ENCODE data around the gene CD300LG.

The CD300LG gene

GRCh38 chr17:43881758-43882505 lies 35.0 kb downstream of the CD300LG start:
- H2AFZ ChIP-seq (ENCODE audit: low read depth, low read length), result no peak overlapping the region
- 96% methylated on average over 27 of the region's 27 CpGs for WGBS

GRCh38 chr17:43882761-43883415 lies 35.9 kb downstream of the CD300LG start:
- Histone ChIP-seq H2BK5ac (ENCODE audit: low read depth, low read length, poor library complexity, severe bottlenecking) (no peak overlapping the region), H2AK5ac (ENCODE audit: low read length, severe bottlenecking) (no peak overlapping the region), H3K79me1 (replicated peaks; ENCODE audit: low read length, poor library complexity, severe bottlenecking) (no peaks in the 10 kb centered on the region), H3K4ac (ENCODE audit: low read depth in 1 of 2, low read length in 2 of 2) (no peak overlapping the region), H3K36me3 (ENCODE audit: control insufficient read depth in 1 of 2, insufficient read depth in 2 of 2, low read depth in 1 of 2, low read length in 2 of 2) (no peaks in the 10 kb centered on the region), H3K9me3 (ENCODE audit: control insufficient read depth, low read length) (no peaks in the 10 kb centered on the region), H3K14ac (ENCODE audit: low read length in 2 of 2) (no peak overlapping the region), H2BK15ac (ENCODE audit: low read depth, poor library complexity, severe bottlenecking) (no peak overlapping the region), H3K27ac (ENCODE audit: low read length, poor library complexity, severe bottlenecking) (no peak overlapping the region), H3K4me2 (ENCODE audit: low read length, poor library complexity, severe bottlenecking) (no peak overlapping the region), H2AFZ (ENCODE audit: low read depth, low read length) (no peak overlapping the region), H2BK120ac (ENCODE audit: low read depth, low read length) (no peak overlapping the region), H3K4me1 (ENCODE audit: control insufficient read depth, insufficient read depth, low read depth, low read length) (peaks cover 8% of the 10 kb centered on the region), H3K23ac (ENCODE audit: low read length in 2 of 2) (no peak overlapping the region), H3K4me3 (ENCODE audit: insufficient read depth in 1 of 2, low read depth in 1 of 2, low read length in 2 of 2) (no peak overlapping the region), H4K8ac (ENCODE audit: low read length) (no peak overlapping the region), H3K27me3 (ENCODE audit: control insufficient read depth in 1 of 2, insufficient read depth in 1 of 2, low read length in 2 of 2) (peaks cover 0 to 9% of the 10 kb centered on the region in 2 experiments), H3K9ac (ENCODE audit: low read length) (no peak overlapping the region), H2BK12ac (ENCODE audit: low read length in 2 of 2) (no peak overlapping the region), H3K18ac (ENCODE audit: low read depth in 1 of 2, low read length in 2 of 2) (no peak overlapping the region), H4K91ac (ENCODE audit: low read length) (no peak overlapping the region)
- DNase-seq, result no peak
- WGBS, result 96% methylated on average over 11 of the region's 14 CpGs

More at GRCh38 chr17:43881758-43882505, 35.0 kb downstream of the CD300LG start:
- Histone ChIP-seq H3K36me3 (ENCODE audit: control insufficient read depth in 1 of 2, insufficient read depth in 2 of 2, low read depth in 1 of 2, low read length in 2 of 2) (no peaks in the 10 kb centered on the region), H3K4me2 (ENCODE audit: low read length, poor library complexity, severe bottlenecking) (no peak overlapping the region), H2BK120ac (ENCODE audit: low read depth, low read length) (no peak overlapping the region), H3K27me3 (ENCODE audit: control insufficient read depth in 1 of 2, insufficient read depth in 1 of 2, low read length in 2 of 2) (peaks cover 0 to 11% of the 10 kb centered on the region in 2 experiments), H3K79me1 (replicated peaks; ENCODE audit: low read length, poor library complexity, severe bottlenecking) (no peaks in the 10 kb centered on the region), H3K9ac (ENCODE audit: low read length) (no peak overlapping the region), H3K18ac (ENCODE audit: low read depth in 1 of 2, low read length in 2 of 2) (no peak overlapping the region), H3K9me3 (ENCODE audit: control insufficient read depth, low read length) (no peaks in the 10 kb centered on the region), H4K91ac (ENCODE audit: low read length) (no peak overlapping the region), H3K14ac (ENCODE audit: low read length in 2 of 2) (no peak overlapping the region), H3K4me1 (ENCODE audit: control insufficient read depth, insufficient read depth, low read depth, low read length) (peaks cover 8% of the 10 kb centered on the region), H3K4me3 (ENCODE audit: insufficient read depth in 1 of 2, low read depth in 1 of 2, low read length in 2 of 2) (no peak overlapping the region), H2BK15ac (ENCODE audit: low read depth, poor library complexity, severe bottlenecking) (no peak overlapping the region), H2BK12ac (ENCODE audit: low read length in 2 of 2) (no peak overlapping the region), H4K8ac (ENCODE audit: low read length) (no peak overlapping the region), H2BK5ac (ENCODE audit: low read depth, low read length, poor library complexity, severe bottlenecking) (no peak overlapping the region), H3K4ac (ENCODE audit: low read depth in 1 of 2, low read length in 2 of 2) (no peak overlapping the region), H3K23ac (ENCODE audit: low read length in 2 of 2) (no peak overlapping the region), H2AK5ac (ENCODE audit: low read length, severe bottlenecking) (no peak overlapping the region), H3K27ac (ENCODE audit: low read length, poor library complexity, severe bottlenecking) (no peak overlapping the region)
- no peak for DNase-seq

- Histone ChIP-seq H2BK12ac (ENCODE audit: low read length in 2 of 2) (no peak overlapping the region), H4K91ac (ENCODE audit: low read length) (no peak overlapping the region), H2BK5ac (ENCODE audit: low read depth, low read length, poor library complexity, severe bottlenecking) (no peak overlapping the region), H3K18ac (ENCODE audit: low read depth in 1 of 2, low read length in 2 of 2) (no peak overlapping the region), H3K79me1 (replicated peaks; ENCODE audit: low read length, poor library complexity, severe bottlenecking) (no peaks in the 10 kb centered on the region), H3K4me2 (ENCODE audit: low read length, poor library complexity, severe bottlenecking) (no peak overlapping the region), H3K9ac (ENCODE audit: low read length) (no peak overlapping the region), H3K4me3 (ENCODE audit: insufficient read depth in 1 of 2, low read depth in 1 of 2, low read length in 2 of 2) (no peak overlapping the region), H3K4ac (ENCODE audit: low read depth in 1 of 2, low read length in 2 of 2) (no peak overlapping the region), H3K23ac (ENCODE audit: low read length in 2 of 2) (no peak overlapping the region), H2AK5ac (ENCODE audit: low read length, severe bottlenecking) (no peak overlapping the region), H3K14ac (ENCODE audit: low read length in 2 of 2) (no peak overlapping the region), H3K9me3 (ENCODE audit: control insufficient read depth, low read length) (no peaks in the 10 kb centered on the region), H2AFZ (ENCODE audit: low read depth, low read length) (no peak overlapping the region), H2BK120ac (ENCODE audit: low read depth, low read length) (no peak overlapping the region), H3K4me1 (ENCODE audit: control insufficient read depth, insufficient read depth, low read depth, low read length) (no peaks in the 10 kb centered on the region), H3K27ac (ENCODE audit: low read length, poor library complexity, severe bottlenecking) (no peak overlapping the region), H4K8ac (ENCODE audit: low read length) (no peak overlapping the region), H2BK15ac (ENCODE audit: low read depth, poor library complexity, severe bottlenecking) (no peak overlapping the region), H3K36me3 (ENCODE audit: control insufficient read depth in 1 of 2, insufficient read depth in 2 of 2, low read depth in 1 of 2, low read length in 2 of 2) (no peaks in the 10 kb centered on the region), H3K27me3 (ENCODE audit: control insufficient read depth in 1 of 2, insufficient read depth in 1 of 2, low read length in 2 of 2) (peaks cover 0 to 9% of the 10 kb centered on the region in 2 experiments)
- DNase-seq, result no peak
- WGBS, result 72% methylated on average over 4 of the region's 4 CpGs
These were observed 41.6 kb downstream of the CD300LG start for GRCh38 chr17:43888548-43888947.

- no peak for DNase-seq
- Histone ChIP-seq H2BK15ac (ENCODE audit: low read depth, poor library complexity, severe bottlenecking) (no peak overlapping the region), H4K91ac (ENCODE audit: low read length) (no peak overlapping the region), H2BK12ac (ENCODE audit: low read length in 2 of 2) (no peak overlapping the region), H2BK120ac (ENCODE audit: low read depth, low read length) (no peak overlapping the region), H2AFZ (ENCODE audit: low read depth, low read length) (no peak overlapping the region), H3K23ac (ENCODE audit: low read length in 2 of 2) (no peak overlapping the region), H3K18ac (ENCODE audit: low read depth in 1 of 2, low read length in 2 of 2) (no peak overlapping the region), H3K4me2 (ENCODE audit: low read length, poor library complexity, severe bottlenecking) (no peak overlapping the region), H2AK5ac (ENCODE audit: low read length, severe bottlenecking) (no peak overlapping the region), H3K9ac (ENCODE audit: low read length) (no peak overlapping the region), H3K14ac (ENCODE audit: low read length in 2 of 2) (no peak overlapping the region), H3K4ac (ENCODE audit: low read depth in 1 of 2, low read length in 2 of 2) (no peak overlapping the region), H3K4me1 (ENCODE audit: control insufficient read depth, insufficient read depth, low read depth, low read length) (no peaks in the 10 kb centered on the region), H3K27me3 (ENCODE audit: control insufficient read depth in 1 of 2, insufficient read depth in 1 of 2, low read length in 2 of 2) (peaks cover 0 to 7% of the 10 kb centered on the region in 2 experiments), H3K79me1 (replicated peaks; ENCODE audit: low read length, poor library complexity, severe bottlenecking) (no peaks in the 10 kb centered on the region), H4K8ac (ENCODE audit: low read length) (no peak overlapping the region), H3K9me3 (ENCODE audit: control insufficient read depth, low read length) (no peaks in the 10 kb centered on the region), H3K4me3 (ENCODE audit: insufficient read depth in 1 of 2, low read depth in 1 of 2, low read length in 2 of 2) (no peak overlapping the region), H3K36me3 (ENCODE audit: control insufficient read depth in 1 of 2, insufficient read depth in 2 of 2, low read depth in 1 of 2, low read length in 2 of 2) (no peaks in the 10 kb centered on the region), H2BK5ac (ENCODE audit: low read depth, low read length, poor library complexity, severe bottlenecking) (no peak overlapping the region), H3K27ac (ENCODE audit: low read length, poor library complexity, severe bottlenecking) (no peak overlapping the region)
- 100% methylated on average over 1 of the region's 1 CpG for WGBS
These were observed 43.3 kb downstream of the CD300LG start for GRCh38 chr17:43890240-43890639.

Data from mesenchymal stem cell (in vitro differentiated cells and primary cell).